Measurements from ENCODE around the gene GPR84. TPM values are rescaled to one million over a fixed set of nuclear protein-coding genes. Genes with fewer than 3 reads are reported as not detected.

The GPR84 gene
- total and polyA plus RNA-seq, 2 donors (not counting 3 experiments of a cell fraction or from before 2014, with no cell fraction given): not detected

GRCh38 chr12:54409267-54409666 is 45.0 kb upstream of the GPR84 start:
- no peaks in the 10 kb centered on the region for H4K20me1 ChIP-seq (replicated peaks; ENCODE audit: control insufficient read depth, extremely low read depth, insufficient read depth, low read length)
- H3K9me1 ChIP-seq (replicated peaks; ENCODE audit: control insufficient read depth, extremely low read depth, insufficient read depth, low read length): no peaks in the 10 kb centered on the region
- no peaks in the 10 kb centered on the region for H3K27me3 ChIP-seq (ENCODE audit: control insufficient read depth in 2 of 2, insufficient read depth in 2 of 2, low read length in 2 of 2)
- CTCF ChIA-PET: interaction anchor here (1.1 to 11.1 kb wide), 4 partner anchors 9 to 30 kb away, joined by 3 to 221 read pairs (median 20); no protein-coding TSS in a partner anchor
- H2AFZ ChIP-seq (ENCODE audit: low read depth, low read length): no peak overlapping the region
- H3K79me2 ChIP-seq (ENCODE audit: control insufficient read depth, insufficient read depth, low read length): peaks cover 95% of the 10 kb centered on the region
- TF ChIP-seq EZH2 (IDR thresholded peaks at IDR 0.05; ENCODE audit: borderline replicate concordance, low read depth, low read length, severe bottlenecking) (no peak), GATA2 (IDR thresholded peaks at IDR 0.05; ENCODE audit: insufficient read depth, insufficient read length, low read depth, low read length) (no peak), MAX (IDR thresholded peaks at IDR 0.05; ENCODE audit: insufficient read depth, insufficient read length) (no peak), JUN (IDR thresholded peaks at IDR 0.05; ENCODE audit: borderline replicate concordance, insufficient read depth, insufficient read length, low read depth) (no peak), CTCF (IDR thresholded peaks at IDR 0.05; ENCODE audit: extremely low read depth in 1 of 2, insufficient read depth in 1 of 2, low read depth in 1 of 2, low read length in 2 of 2) (no peak), FOS (IDR thresholded peaks at IDR 0.05; ENCODE audit: borderline replicate concordance, insufficient read depth, low read length) (no peak), POLR2AphosphoS5 (IDR thresholded peaks at IDR 0.05; ENCODE audit: insufficient read depth, low read depth, low read length) (no peak), POLR2A (IDR thresholded peaks at IDR 0.05; ENCODE audit: low read depth, low read length) (no peak), MYC (IDR thresholded peaks at IDR 0.05; ENCODE audit: low read depth, low read length) (no peak)
- no TSS peak for BruUV-seq (replicated peaks)
- no peaks in the 10 kb centered on the region for H3K9me3 ChIP-seq (replicated peaks; ENCODE audit: control insufficient read depth, insufficient read depth, low read length)
- intact Hi-C loops (cut with micrococcal nuclease) (no loop called here), dilution Hi-C loops (cut with MboI; ENCODE audit: extremely low pct_ligation_motif_present, low sequenced_read_pairs) (no loop called here)
- H3K9ac ChIP-seq (replicated peaks; ENCODE audit: extremely low read depth, insufficient read depth, low read length): no peak overlapping the region
- no peak overlapping the region for H3K27ac ChIP-seq (ENCODE audit: insufficient read depth, low read depth, low read length)
- FAIRE-seq (no peak), DNase-seq (ENCODE audit: low read depth, low spot score) (no peak)
- peaks cover 48 to 63% of the 10 kb centered on the region in 2 experiments for H3K36me3 ChIP-seq (ENCODE audit: control insufficient read depth in 2 of 2, extremely low read depth in 1 of 2, insufficient read depth in 2 of 2, low read length in 2 of 2)
- H3K4me3 ChIP-seq (replicated peaks in 1 of 3; ENCODE audit: insufficient read depth in 1 of 3, low read depth in 1 of 3, low read length in 3 of 3): no peak overlapping the region
- POLR2A ChIA-PET: interaction anchor here (0.6 kb wide), 1 partner anchor 10 kb away, joined by 3 read pairs; no protein-coding TSS in a partner anchor
- no peak overlapping the region for H3K4me2 ChIP-seq (ENCODE audit: insufficient read depth, low read length)
- peaks cover 40% of the 10 kb centered on the region for H3K4me1 ChIP-seq (ENCODE audit: control insufficient read depth, extremely low read depth, insufficient read depth, low read length)

All from endothelial cell of umbilical vein (primary cell).